Measurements from ENCODE around the gene DGKG. TPM values are rescaled to one million over a fixed set of nuclear protein-coding genes. Genes with fewer than 3 reads are reported as not detected.

Gene DGKG
- polyA plus RNA-seq, 1 donor from 2014 or later, result 2.5 TPM

DNA sequence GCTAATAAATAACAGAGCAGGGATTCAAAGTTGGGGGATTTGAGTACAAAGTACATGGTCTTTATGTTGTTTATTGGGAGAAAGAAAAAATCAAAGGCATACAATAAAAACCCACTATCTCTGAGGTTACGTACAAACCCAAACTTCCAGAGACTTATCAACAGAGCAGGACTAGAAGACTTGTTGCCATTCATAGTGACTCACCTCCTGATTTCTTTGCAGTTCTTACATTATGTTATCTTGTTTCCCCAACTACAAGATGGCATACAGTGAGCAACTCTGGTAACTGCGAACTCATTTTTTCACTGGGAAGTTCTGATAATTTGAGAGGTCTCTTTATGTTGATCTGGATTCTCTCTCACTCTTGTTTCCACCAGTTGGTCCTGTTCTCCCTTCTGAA is 172.5 kb downstream of the DGKG start:
- peaks cover 3% of the 10 kb centered on the region for H3K36me3 Mint-ChIP-seq
- H3K27ac Mint-ChIP-seq, result no peak overlapping the region
- no peaks in the 10 kb centered on the region for H3K9me3 Mint-ChIP-seq
- peaks cover 8% of the 10 kb centered on the region for H3K27me3 Mint-ChIP-seq
- no peak overlapping the region for H3K4me3 Mint-ChIP-seq
- peaks cover 6 to 17% (median 14%) of the 10 kb centered on the region in 3 donors for H3K4me1 Mint-ChIP-seq

DNA sequence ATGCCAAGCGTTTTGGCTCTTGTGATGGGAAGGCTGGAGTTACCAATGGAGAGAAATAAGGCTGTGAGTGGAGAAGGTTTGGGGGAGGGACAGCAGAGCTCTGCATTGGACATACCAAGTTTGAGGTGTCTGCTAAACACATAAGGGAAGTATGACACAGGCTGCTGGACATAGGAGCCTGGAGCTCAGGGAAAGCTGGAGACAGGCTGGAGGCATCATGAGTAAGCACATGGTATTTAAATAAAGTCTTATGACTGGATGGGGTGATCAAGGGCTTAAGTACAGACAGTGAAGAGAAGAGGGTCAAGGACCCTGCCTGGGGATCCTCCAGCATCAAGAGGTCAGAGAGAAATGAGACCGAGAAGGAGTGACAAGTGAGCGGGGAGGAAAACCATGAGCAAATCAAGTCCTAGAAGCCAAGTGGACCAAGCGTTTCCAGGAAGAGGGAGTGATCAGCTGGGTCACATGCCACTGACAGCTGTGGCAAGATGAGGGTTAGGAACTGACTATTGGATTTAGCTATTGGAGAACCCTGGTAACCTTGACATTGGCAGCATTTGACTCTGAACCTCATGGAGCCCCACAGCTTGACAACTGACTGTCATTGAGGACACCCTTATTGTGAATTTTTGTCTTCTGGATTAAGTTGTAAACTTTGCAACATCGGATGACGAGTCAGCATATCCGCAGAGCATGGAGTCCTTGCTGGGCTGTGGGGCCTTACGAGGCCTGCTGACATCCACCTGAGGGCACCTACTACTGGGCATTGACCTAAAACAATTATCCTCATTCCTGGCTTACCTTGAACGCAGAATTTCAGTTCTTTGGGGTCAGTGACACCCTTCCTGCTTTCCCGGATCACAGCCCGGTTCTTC is 174.4 kb downstream of the DGKG start:
- H3K4me1 Mint-ChIP-seq, result peaks cover 6 to 15% (median 14%) of the 10 kb centered on the region in 3 donors
- peak overlapping the region in 1 of 3 donors; percentile 60 for H3K27ac Mint-ChIP-seq
- no peak overlapping the region for H3K4me3 Mint-ChIP-seq
- no peaks in the 10 kb centered on the region for H3K27me3 Mint-ChIP-seq
- peaks cover 3% of the 10 kb centered on the region for H3K36me3 Mint-ChIP-seq
- H3K9me3 Mint-ChIP-seq, result no peaks in the 10 kb centered on the region

DNA sequence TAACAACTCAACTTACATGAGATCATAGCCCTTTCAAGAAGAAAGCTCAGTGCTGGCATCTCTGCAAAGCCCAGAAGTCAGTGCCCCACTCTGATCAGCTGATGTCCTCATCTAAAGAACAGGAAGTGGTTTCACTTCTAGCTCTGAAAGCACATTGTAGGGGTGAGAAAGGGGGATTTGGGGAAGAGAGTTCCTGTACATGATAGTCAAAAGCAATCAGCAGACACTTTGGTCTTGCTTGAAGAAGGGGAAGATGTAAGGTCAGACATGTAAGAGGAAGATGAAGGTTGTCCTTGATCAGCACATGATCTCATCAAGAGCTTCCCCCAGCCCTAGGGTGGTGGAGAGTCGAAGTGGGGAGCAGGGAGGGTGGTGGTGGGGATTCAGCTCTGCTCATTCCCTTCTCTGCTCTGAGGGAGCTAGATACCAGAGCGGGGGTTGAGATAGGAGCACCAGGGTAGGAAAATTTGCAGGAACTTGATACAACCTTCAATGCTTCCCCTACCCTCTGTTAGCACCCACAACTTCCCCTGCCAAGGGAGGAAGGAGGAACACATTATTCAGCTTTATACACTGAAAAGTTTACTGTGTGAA is 176.7 kb downstream of the DGKG start:
- peak overlapping the region in 2 of 4 donors; percentile 14 to 29 for H3K4me3 Mint-ChIP-seq
- H3K27ac Mint-ChIP-seq, result peak overlapping the region in 1 of 3 donors; percentile 9

DNA sequence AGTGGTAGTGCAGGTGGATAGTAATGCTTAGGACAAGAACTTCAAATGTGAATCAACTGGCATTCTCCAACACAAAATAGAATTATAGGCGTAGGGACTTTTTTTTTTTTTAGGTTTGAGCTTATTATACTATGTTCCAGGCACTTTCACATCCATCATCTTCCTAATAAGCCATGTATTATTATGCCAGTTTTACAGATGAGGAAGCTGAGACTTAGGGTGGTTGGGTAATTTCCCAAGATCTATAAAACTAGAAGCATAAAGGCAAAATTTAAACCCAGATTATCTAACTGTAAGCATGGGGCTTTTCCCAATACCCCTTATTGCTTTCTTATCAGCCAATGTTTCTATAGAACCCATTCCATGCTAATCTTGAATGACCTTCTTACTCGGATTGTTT is 178.0 kb downstream of the DGKG start:
- no peak overlapping the region for H3K27ac Mint-ChIP-seq
- H3K4me3 Mint-ChIP-seq, result no peak overlapping the region
- peaks cover 2% of the 10 kb centered on the region for H3K36me3 Mint-ChIP-seq
- H3K4me1 Mint-ChIP-seq, result peaks cover 6 to 15% (median 14%) of the 10 kb centered on the region in 3 donors
- no peaks in the 10 kb centered on the region for H3K9me3 Mint-ChIP-seq
- H3K27me3 Mint-ChIP-seq, result no peaks in the 10 kb centered on the region

More for the DNA sequence above, 176.7 kb downstream of the DGKG start:
- H3K27me3 Mint-ChIP-seq, result no peaks in the 10 kb centered on the region
- H3K9me3 Mint-ChIP-seq, result no peaks in the 10 kb centered on the region
- peaks cover 6 to 15% (median 14%) of the 10 kb centered on the region in 3 donors for H3K4me1 Mint-ChIP-seq
- H3K36me3 Mint-ChIP-seq, result peaks cover 3% of the 10 kb centered on the region

DNA sequence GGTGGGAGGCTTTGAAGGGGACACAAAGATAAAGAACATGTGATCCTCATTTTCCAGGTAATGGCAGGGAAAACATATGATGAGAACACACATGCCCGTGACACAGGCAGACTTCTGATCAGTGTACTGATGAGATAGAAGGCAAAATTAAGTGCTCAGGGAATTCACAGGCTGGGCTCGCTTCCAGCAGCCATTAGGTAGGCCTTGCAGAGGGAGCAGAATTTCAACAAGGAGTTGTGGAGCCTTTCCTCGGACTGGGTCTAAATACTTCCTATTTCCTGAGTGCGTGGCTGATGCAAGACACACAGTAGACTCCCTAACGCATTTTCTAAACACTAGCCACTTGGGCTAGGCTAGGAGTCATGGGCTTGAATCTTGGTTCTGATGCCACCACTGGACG is 179.2 kb downstream of the DGKG start:
- H3K9me3 Mint-ChIP-seq, result no peaks in the 10 kb centered on the region
- H3K27me3 Mint-ChIP-seq, result no peaks in the 10 kb centered on the region
- H3K27ac Mint-ChIP-seq, result no peak overlapping the region
- H3K36me3 Mint-ChIP-seq, result peaks cover 4% of the 10 kb centered on the region
- peaks cover 6 to 15% (median 14%) of the 10 kb centered on the region in 3 donors for H3K4me1 Mint-ChIP-seq
- no peak overlapping the region for H3K4me3 Mint-ChIP-seq

DNA sequence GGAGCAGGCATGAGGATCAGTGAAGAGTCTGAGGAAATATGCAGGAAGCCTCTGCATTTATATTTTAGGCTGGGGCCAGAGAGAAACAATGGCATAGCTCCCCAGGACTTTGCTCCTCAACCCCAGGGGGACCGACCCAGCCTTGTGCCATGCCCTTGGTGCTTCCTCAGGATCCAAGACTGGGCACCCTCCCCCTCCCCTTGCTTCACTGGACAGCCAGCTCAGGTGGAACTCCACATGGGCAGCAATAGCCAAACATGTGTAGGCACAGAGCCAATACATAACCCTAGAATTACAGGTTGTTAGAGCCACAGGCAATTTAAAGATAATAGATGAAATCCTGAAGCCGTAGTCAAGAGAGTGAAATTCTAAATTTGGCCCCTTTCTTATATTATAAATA is 180.1 kb downstream of the DGKG start:
- Mint-ChIP-seq H3K27ac (no peak overlapping the region), H3K4me3 (no peak overlapping the region), H3K27me3 (no peaks in the 10 kb centered on the region), H3K36me3 (peaks cover 5% of the 10 kb centered on the region), H3K9me3 (no peaks in the 10 kb centered on the region), H3K4me1 (peaks cover 6 to 15% (median 12%) of the 10 kb centered on the region in 3 donors)

DNA sequence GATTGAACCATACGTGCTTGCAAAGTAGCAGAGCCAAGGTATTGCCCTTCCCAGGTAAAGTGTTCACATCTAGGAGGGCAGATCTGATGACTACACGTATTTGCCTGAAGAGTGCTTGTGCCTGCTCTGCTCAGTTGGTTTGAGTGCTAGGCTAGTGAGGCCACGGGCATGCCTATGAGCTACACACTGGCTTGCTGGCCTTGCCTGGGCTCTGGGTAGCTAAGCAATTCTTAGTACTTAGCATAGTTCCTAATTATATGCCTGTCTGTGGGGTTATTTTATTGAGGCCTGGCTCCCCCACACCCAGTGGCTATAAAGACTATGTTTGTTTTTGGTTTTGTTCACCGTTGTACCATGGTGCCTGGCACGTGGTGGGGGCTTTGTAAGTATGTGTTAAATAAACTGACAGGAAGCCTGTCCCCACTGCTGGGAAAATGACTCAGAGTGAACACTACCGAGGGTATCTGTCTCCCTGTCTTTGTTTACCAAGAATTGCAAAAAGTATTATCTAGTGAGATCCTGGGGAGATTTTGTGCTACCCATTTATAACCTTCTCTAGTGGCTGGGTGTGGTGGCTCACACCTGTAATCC is 181.0 kb downstream of the DGKG start:
- Mint-ChIP-seq H3K4me1 (peaks cover 6 to 10% (median 8%) of the 10 kb centered on the region in 3 donors), H3K4me3 (no peak overlapping the region)

DNA sequence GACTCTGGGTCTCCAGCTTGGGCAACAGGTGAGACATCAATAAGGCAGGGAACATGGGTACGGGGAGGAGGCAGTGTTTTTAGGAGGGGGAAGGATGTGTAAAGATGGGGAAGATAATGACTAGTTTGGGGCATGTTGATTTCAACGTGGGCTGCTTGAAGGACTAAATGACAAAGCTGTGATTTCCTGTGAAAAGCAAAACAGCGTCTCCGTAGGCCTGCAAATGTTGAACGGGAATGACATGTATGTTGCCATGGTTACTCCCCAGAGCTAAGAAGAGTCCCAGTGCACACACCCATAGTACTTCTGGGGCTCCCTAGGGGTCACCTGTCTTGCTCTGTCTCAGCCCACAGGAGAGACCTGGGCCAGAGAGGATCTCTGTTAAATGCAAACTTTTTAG is 181.9 kb downstream of the DGKG start:
- Mint-ChIP-seq H3K36me3 (peaks cover 3% of the 10 kb centered on the region), H3K4me3 (no peak overlapping the region), H3K4me1 (peaks cover 3 to 6% (median 5%) of the 10 kb centered on the region in 3 donors), H3K9me3 (no peaks in the 10 kb centered on the region), H3K27me3 (no peaks in the 10 kb centered on the region), H3K27ac (no peak overlapping the region)

More for the DNA sequence above, 181.0 kb downstream of the DGKG start:
- H3K36me3 Mint-ChIP-seq, result peaks cover 3% of the 10 kb centered on the region
- H3K27me3 Mint-ChIP-seq, result no peaks in the 10 kb centered on the region
- H3K9me3 Mint-ChIP-seq, result no peaks in the 10 kb centered on the region
- peak overlapping the region in 1 of 3 donors; percentile 60 for H3K27ac Mint-ChIP-seq

DNA sequence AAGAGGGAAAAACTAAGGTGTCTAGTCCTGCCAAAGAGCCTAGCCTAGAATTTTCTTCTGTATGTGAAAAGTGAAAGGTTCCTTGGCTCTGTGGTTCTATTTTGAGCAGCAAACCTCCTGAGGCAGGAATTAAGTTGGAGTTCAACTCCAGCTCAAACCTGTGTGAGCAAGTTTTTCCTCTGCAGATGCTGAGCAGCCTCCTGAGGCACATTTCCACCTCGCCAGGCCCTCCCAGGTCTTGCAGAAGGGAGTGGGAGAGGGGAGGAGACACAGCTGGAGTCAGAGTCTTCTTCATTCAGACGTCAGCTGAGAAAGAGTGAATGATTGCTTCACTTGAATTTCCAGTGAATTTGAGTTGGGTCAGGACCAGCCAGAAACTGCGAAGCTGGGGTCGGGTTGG is 183.6 kb downstream of the DGKG start:
- H3K4me3 Mint-ChIP-seq, result no peak overlapping the region
- no peak overlapping the region for H3K27ac Mint-ChIP-seq
- no peaks in the 10 kb centered on the region for H3K27me3 Mint-ChIP-seq
- no peaks in the 10 kb centered on the region for H3K9me3 Mint-ChIP-seq
- H3K4me1 Mint-ChIP-seq, result no peaks in the 10 kb centered on the region
- H3K36me3 Mint-ChIP-seq, result peaks cover 3% of the 10 kb centered on the region

DNA sequence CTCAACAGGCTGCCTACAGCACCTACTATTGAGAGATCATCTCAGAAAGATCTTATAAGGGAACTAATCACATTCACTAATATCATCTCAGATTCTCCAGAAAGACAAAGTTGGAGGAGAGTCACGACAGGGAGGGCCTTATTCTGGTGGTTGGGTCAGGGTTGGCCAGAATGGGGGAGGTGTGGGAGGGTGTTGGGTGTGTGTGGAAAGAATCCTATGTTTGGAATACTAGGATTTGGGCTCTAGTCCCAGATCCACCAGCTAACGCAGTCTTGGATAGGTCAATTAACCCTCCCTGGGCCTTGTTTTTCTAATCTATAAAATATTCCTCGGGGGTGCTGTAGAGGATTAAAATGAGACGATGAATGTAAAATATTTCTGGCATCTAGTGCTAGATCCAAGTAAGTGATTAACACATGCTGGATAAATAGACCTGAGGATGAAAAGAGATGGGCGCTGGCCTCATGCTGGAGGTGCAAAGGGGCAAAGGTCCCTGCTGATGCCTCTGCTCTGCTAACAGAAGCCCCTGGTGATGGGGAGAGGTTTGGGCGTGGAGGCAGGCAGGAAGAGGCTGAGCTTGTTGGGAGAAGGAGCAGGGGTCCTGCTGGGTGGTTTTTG is 185.6 kb downstream of the DGKG start:
- H3K27me3 Mint-ChIP-seq, result no peaks in the 10 kb centered on the region
- H3K27ac Mint-ChIP-seq, result no peak overlapping the region
- peaks cover 0 to 2% (median 0%) of the 10 kb centered on the region in 3 donors for H3K4me1 Mint-ChIP-seq
- peaks cover 3% of the 10 kb centered on the region for H3K36me3 Mint-ChIP-seq
- no peaks in the 10 kb centered on the region for H3K9me3 Mint-ChIP-seq
- no peak overlapping the region for H3K4me3 Mint-ChIP-seq

DNA sequence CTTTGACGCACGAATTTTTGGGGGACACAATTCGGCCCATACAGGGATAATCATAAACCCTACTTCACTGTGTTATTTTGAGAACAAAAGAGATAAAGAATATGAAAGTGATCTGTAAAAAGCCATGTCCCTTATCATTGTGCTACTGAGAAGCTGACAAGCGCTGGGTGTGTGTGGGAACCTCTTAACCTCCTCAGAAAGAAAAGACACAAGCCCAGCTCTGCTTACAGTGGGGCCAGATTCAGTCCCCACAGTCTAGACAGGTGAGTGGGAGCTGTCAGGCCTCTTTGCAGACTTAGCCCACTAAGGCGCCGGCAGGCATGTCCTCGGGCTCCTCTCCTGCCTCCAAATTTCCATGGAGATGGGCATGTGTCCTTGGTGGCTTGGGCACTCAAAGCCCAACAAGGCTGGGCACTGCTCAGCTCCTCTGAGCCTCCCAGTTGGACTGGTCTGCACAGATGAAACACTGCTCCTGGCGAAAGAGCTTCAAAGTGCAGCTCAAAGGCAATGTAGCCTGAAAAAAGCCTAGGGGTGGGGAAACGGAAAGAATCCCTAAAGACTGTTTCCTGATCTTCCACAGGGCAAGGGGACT is 188.7 kb downstream of the DGKG start:
- peaks cover 0 to 3% (median 0%) of the 10 kb centered on the region in 3 donors for H3K9me3 Mint-ChIP-seq
- H3K36me3 Mint-ChIP-seq, result peaks cover 3% of the 10 kb centered on the region

DNA sequence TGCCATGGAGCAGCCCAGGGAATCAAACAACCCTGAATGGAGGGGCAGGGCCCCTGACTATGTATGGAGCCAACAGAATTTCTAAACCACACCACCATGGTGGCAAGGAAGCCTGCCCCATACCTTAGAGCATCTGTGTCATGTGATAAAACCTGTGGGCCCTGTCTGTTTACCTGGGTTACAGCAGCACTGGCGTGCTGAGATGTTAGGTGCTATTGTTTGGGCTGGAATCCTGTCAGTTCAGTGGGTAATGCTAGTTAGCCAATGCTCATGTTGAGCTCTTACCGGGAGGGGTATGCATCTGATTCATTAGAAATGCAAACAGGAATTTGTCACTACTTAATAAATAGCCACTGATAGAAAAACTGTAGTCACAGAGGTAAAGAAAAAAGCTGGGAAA is 189.7 kb downstream of the DGKG start:
- Mint-ChIP-seq H3K27me3 (no peaks in the 10 kb centered on the region), H3K27ac (no peak overlapping the region), H3K36me3 (no peaks in the 10 kb centered on the region), H3K9me3 (peaks cover 0 to 5% (median 0%) of the 10 kb centered on the region in 3 donors), H3K4me1 (peaks cover 0 to 13% (median 5%) of the 10 kb centered on the region in 3 donors), H3K4me3 (no peak overlapping the region)

More for the DNA sequence above, 188.7 kb downstream of the DGKG start:
- no peak overlapping the region for H3K27ac Mint-ChIP-seq
- H3K4me3 Mint-ChIP-seq, result no peak overlapping the region
- no peaks in the 10 kb centered on the region for H3K27me3 Mint-ChIP-seq
- H3K4me1 Mint-ChIP-seq, result peaks cover 0 to 13% (median 5%) of the 10 kb centered on the region in 3 donors

DNA sequence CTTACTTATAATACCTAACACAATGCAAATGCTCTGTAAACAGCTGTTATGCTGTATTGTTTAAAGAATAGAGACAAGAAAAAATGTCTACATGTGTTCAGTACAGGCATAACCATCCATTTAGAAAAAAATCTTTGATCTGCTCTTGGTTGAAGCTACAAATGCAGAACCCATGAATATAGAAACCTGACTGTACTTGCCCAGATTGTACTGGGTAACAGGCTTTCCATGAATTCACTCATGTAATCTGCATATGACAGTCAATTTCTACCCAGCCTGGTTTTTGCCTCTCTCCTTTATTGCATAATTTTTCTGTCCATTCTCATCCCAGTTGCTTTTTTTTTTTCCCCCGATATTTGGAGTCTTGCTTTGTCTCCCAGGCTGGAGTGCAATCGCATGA is 190.5 kb downstream of the DGKG start:
- Mint-ChIP-seq H3K27me3 (no peaks in the 10 kb centered on the region), H3K9me3 (peaks cover 0 to 5% (median 0%) of the 10 kb centered on the region in 3 donors), H3K4me1 (peaks cover 0 to 13% (median 5%) of the 10 kb centered on the region in 3 donors), H3K27ac (no peak overlapping the region), H3K4me3 (no peak overlapping the region), H3K36me3 (no peaks in the 10 kb centered on the region)

DNA sequence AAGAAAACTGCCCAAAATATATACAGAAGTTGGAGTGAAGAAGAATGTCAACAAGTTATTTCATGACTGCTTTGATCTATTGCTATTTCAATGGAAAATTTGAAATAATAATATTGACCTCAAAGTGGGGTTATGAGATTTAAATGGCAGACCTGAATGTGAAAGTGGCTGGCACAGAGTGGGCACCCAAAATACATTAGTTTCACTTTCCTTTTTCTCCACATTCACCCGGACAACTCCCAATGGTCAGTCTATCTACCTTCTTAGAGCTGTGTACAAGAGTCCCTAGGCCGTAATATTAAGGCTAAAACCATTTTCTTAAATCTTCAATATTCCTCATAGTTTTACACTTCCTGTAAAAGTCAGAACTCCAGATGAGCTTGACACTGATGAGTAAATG is 191.5 kb downstream of the DGKG start:
- peaks cover 0 to 5% (median 0%) of the 10 kb centered on the region in 3 donors for H3K9me3 Mint-ChIP-seq

More for the DNA sequence above, 191.5 kb downstream of the DGKG start:
- H3K4me1 Mint-ChIP-seq, result peaks cover 0 to 13% (median 5%) of the 10 kb centered on the region in 3 donors
- H3K36me3 Mint-ChIP-seq, result no peaks in the 10 kb centered on the region
- no peak overlapping the region for H3K4me3 Mint-ChIP-seq
- H3K27ac Mint-ChIP-seq, result no peak overlapping the region
- no peaks in the 10 kb centered on the region for H3K27me3 Mint-ChIP-seq
